Loucy (cell line): Measurements from ENCODE around the gene RIPK3.

ENCODE experiments used
- EZH2phosphoT487 ChIP-seq: fragments of 200-600 bp; IDR thresholded peaks from 2 replicates; pipeline ENCODE4 v1.6.1; 2018; ENCODE audit warnings: antibody characterized with exemption, mild to moderate bottlenecking, moderate library complexity, borderline replicate concordance
- TF ChIP-seq, protein P1 (sequence below): fragments of 200-600 bp; sonication (generic); conservative IDR thresholded peaks from 2 replicates; pipeline ENCODE4 v1.5.1; 2014; ENCODE audit warnings: mild to moderate bottlenecking, antibody characterized with exemption, low read length

DNA sequence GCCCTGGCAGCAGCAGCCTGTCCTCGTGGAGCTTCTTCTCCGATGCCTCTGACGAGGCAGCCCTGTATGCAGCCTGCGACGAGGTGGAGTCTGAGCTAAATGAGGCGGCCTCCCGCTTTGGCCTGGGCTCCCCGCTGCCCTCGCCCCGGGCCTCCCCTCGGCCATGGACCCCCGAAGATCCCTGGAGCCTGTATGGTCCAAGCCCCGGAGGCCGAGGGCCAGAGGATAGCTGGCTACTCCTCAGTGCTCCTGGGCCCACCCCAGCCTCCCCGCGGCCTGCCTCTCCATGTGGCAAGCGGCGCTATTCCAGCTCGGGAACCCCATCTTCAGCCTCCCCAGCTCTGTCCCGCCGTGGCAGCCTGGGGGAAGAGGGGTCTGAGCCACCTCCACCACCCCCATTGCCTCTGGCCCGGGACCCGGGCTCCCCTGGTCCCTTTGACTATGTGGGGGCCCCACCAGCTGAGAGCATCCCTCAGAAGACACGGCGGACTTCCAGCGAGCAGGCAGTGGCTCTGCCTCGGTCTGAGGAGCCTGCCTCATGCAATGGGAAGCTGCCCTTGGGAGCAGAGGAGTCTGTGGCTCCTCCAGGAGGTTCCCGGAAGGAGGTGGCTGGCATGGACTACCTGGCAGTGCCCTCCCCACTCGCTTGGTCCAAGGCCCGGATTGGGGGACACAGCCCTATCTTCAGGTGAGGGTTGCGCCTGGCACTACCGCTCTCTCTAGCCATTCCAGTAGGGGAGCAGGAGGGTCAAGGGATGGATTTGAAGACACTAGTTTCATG lies 30.3 kb upstream of the RIPK3 start:
- TF ChIP-seq, protein P1, sequence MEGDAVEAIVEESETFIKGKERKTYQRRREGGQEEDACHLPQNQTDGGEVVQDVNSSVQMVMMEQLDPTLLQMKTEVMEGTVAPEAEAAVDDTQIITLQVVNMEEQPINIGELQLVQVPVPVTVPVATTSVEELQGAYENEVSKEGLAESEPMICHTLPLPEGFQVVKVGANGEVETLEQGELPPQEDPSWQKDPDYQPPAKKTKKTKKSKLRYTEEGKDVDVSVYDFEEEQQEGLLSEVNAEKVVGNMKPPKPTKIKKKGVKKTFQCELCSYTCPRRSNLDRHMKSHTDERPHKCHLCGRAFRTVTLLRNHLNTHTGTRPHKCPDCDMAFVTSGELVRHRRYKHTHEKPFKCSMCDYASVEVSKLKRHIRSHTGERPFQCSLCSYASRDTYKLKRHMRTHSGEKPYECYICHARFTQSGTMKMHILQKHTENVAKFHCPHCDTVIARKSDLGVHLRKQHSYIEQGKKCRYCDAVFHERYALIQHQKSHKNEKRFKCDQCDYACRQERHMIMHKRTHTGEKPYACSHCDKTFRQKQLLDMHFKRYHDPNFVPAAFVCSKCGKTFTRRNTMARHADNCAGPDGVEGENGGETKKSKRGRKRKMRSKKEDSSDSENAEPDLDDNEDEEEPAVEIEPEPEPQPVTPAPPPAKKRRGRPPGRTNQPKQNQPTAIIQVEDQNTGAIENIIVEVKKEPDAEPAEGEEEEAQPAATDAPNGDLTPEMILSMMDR: no peak
- no peak for TF ChIP-seq EZH2phosphoT487
